Calu3 (cell line): ENCODE data around the gene OR8K1. TPM values are rescaled to one million over a fixed set of nuclear protein-coding genes. Genes with fewer than 3 reads are reported as not detected.

ENCODE experiments used
- BruUV-seq: library from RNA; stranded (reverse); fragments of 400-500 nt; replicated peaks from 2 replicates; lab custom pipeline; 2021; lab: Mats Ljungman, UMichigan
- CTCF ChIA-PET: fragments of 300-600 bp; sonication (Branson Sonifier 250); formaldehyde crosslinking; loops from one replicate; lab custom pipeline; 2022; ENCODE audit warnings: antibody characterized with exemption; lab: Charles Lee
- DNase-seq: peaks from one replicate; pipeline ENCODE4 v3.0.0; 2022
- H3K27ac Mint-ChIP-seq: one replicate; pipeline ENCODE4 v1.8.0; 2022; ENCODE audit warnings: mixed read lengths; ENCODE audit not compliant: unreplicated experiment
- H3K27me3 Mint-ChIP-seq: one replicate; pipeline ENCODE4 v1.8.0; 2022; ENCODE audit warnings: mixed read lengths; ENCODE audit not compliant: unreplicated experiment
- H3K36me3 Mint-ChIP-seq: one replicate; pipeline ENCODE4 v1.8.0; 2022; ENCODE audit warnings: mild to moderate bottlenecking, moderate library complexity, mixed read lengths; ENCODE audit not compliant: insufficient read depth, unreplicated experiment
- H3K4me1 Mint-ChIP-seq: one replicate; pipeline ENCODE4 v1.8.0; 2022; ENCODE audit warnings: mild to moderate bottlenecking, low read depth, mixed read lengths; ENCODE audit not compliant: unreplicated experiment
- H3K4me3 Mint-ChIP-seq: one replicate; pipeline ENCODE4 v1.8.0; 2022; ENCODE audit warnings: mild to moderate bottlenecking, low read depth, moderate library complexity, mixed read lengths; ENCODE audit not compliant: unreplicated experiment
- H3K9me3 Mint-ChIP-seq: one replicate; pipeline ENCODE4 v1.8.0; 2022; ENCODE audit warnings: low read depth, mixed read lengths; ENCODE audit not compliant: unreplicated experiment
- CTCF ChIP-seq: fragments of 200-600 bp; IDR thresholded peaks from one replicate; pipeline ENCODE4 v1.8.0; 2022; ENCODE audit warnings: antibody characterized with exemption; ENCODE audit not compliant: unreplicated experiment
- intact Hi-C: fragments of 100-400 bp; cut with micrococcal nuclease; formaldehyde crosslinking; loops from one replicate; pipeline ENCODE4 v1.10.0; 2022; ENCODE audit not compliant: unreplicated experiment
- total RNA-seq: library from RNA; stranded (reverse); gene quantifications from 2 replicates; pipeline ENCODE4 v1.2.3, GENCODE V29; 2022

The OR8K1 gene
- total RNA-seq, 1 experiment from 2014 or later = not detected

GRCh38 chr11:56331861-56332491, 13.9 kb upstream of the OR8K1 start:
- Mint-ChIP-seq H3K4me1 (no peaks in the 10 kb centered on the region), H3K27me3 (no peaks in the 10 kb centered on the region), H3K36me3 (no peaks in the 10 kb centered on the region), H3K4me3 (no peak overlapping the region), H3K27ac (no peak overlapping the region), H3K9me3 (peaks cover 8% of the 10 kb centered on the region)
- CTCF ChIA-PET = no interaction called here
- no TSS peak for BruUV-seq
- DNase-seq = no peak
- TF ChIP-seq CTCF = no peak
- intact Hi-C loops = no loop called here

GRCh38 chr11:56333156-56333555, 12.7 kb upstream of the OR8K1 start:
- TF ChIP-seq CTCF = no peak
- DNase-seq = no peak
- no TSS peak for BruUV-seq
- Mint-ChIP-seq H3K36me3 (no peaks in the 10 kb centered on the region), H3K4me3 (no peak overlapping the region), H3K4me1 (no peaks in the 10 kb centered on the region), H3K9me3 (peaks cover 10% of the 10 kb centered on the region), H3K27ac (no peak overlapping the region), H3K27me3 (no peaks in the 10 kb centered on the region)
- intact Hi-C loops = no loop called here
- CTCF ChIA-PET = no interaction called here

GRCh38 chr11:56340289-56340688, 5.5 kb upstream of the OR8K1 start:
- peaks cover 4% of the 10 kb centered on the region for H3K9me3 Mint-ChIP-seq

GRCh38 chr11:56353991-56354390, 8.2 kb downstream of the OR8K1 start, which contains the start of gene OR8J1:
OR8J1 (plus strand) TSS chr11:56354291; CDS start chr11:56360247, 5,956 bp downstream.
- no peak within 1 kb of the TSS for H3K4me3 Mint-ChIP-seq
- peaks cover 5% of the 10 kb centered on the region for H3K9me3 Mint-ChIP-seq
- intact Hi-C loops = no loop called here
- no peaks in the 10 kb centered on the region for H3K27me3 Mint-ChIP-seq
- H3K36me3 Mint-ChIP-seq = no peaks in the 10 kb centered on the region
- no peak for TF ChIP-seq CTCF
- H3K27ac Mint-ChIP-seq = no peak within 1 kb of the TSS
- no peak for DNase-seq
- H3K4me1 Mint-ChIP-seq = no peaks in the 10 kb centered on the region
- BruUV-seq = no TSS peak
- CTCF ChIA-PET = no interaction called here

More at GRCh38 chr11:56340289-56340688, 5.5 kb upstream of the OR8K1 start:
- CTCF ChIA-PET = no interaction called here
- no peak overlapping the region for H3K4me3 Mint-ChIP-seq
- TF ChIP-seq CTCF = no peak
- no peaks in the 10 kb centered on the region for H3K27me3 Mint-ChIP-seq
- BruUV-seq = no TSS peak
- no peaks in the 10 kb centered on the region for H3K36me3 Mint-ChIP-seq
- intact Hi-C loops = no loop called here
- no peaks in the 10 kb centered on the region for H3K4me1 Mint-ChIP-seq
- DNase-seq = no peak
- no peak overlapping the region for H3K27ac Mint-ChIP-seq
